OCI-LY1 (cell line): ENCODE results near the gene PDE4D.

ENCODE experiments used
- EZH2 ChIP-seq: fragments of 200-600 bp; sonication (generic), shearing (Covaris generic); IDR thresholded peaks from 2 replicates; pipeline ENCODE4 v1.8.0; 2017; ENCODE audit warnings: borderline replicate concordance, mixed run types, mild to moderate bottlenecking, antibody characterized with exemption, low read length, moderate library complexity, mixed read lengths
- TF ChIP-seq, protein P1 (sequence below): fragments of 200-600 bp; sonication (generic), shearing (Covaris generic); IDR thresholded peaks from 2 replicates; pipeline ENCODE4 v1.5.1; 2017; ENCODE audit warnings: mild to moderate bottlenecking, antibody characterized with exemption, low read length, moderate library complexity, mixed read lengths

DNA sequence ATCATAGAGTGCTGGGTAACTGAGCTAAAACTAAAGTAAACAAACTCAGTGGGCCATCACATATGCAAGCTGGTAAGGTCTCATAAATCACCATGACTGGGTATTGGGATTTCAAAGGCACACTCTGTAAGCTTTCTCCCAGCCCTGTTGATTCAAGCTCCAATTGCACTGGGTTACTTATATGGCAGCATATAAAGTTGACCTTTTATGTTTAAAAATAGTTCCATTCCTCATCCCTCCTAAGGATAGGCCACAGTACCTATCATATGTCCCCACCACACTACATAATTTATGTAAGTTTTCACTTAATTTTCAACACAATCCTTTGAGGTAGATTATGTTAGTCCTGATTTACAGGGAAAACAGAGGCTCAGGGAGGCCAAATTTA, 872.2 kb downstream of the PDE4D start:
- TF ChIP-seq, protein P1, sequence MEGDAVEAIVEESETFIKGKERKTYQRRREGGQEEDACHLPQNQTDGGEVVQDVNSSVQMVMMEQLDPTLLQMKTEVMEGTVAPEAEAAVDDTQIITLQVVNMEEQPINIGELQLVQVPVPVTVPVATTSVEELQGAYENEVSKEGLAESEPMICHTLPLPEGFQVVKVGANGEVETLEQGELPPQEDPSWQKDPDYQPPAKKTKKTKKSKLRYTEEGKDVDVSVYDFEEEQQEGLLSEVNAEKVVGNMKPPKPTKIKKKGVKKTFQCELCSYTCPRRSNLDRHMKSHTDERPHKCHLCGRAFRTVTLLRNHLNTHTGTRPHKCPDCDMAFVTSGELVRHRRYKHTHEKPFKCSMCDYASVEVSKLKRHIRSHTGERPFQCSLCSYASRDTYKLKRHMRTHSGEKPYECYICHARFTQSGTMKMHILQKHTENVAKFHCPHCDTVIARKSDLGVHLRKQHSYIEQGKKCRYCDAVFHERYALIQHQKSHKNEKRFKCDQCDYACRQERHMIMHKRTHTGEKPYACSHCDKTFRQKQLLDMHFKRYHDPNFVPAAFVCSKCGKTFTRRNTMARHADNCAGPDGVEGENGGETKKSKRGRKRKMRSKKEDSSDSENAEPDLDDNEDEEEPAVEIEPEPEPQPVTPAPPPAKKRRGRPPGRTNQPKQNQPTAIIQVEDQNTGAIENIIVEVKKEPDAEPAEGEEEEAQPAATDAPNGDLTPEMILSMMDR = no peak
- TF ChIP-seq EZH2 = no peak
